ENCODE data around the gene NRIP1.
A peak's percentile ranks its signal among the peaks of the same experiment; 100 is the strongest.

The NRIP1 gene

DNA sequence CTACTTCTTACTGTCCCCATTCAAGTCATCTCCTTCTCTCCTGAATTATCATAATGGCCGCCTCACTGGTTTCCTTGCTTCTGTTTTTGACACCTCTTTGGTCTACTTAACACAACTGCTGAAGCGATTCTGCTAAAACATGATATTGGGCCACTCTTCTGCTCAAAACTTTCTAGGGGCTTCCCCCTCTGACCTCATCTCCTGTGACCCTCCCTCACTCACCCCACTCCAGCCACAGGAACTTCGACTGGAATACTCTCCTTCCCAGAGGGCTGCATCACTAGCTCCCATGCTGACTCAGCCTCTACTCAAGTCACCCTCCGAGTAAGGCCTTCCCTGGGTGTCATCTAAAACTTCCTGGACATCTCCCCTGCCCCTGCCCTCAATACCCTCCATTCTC, 35.7 kb downstream of the NRIP1 start:
- Histone ChIP-seq H3K4me3 (ENCODE audit: low read depth in 1 of 2, low read length in 1 of 2) (no peak overlapping the region), H3K9me3 (no peaks in the 10 kb centered on the region), H3K4me1 (ENCODE audit: control insufficient read depth in 1 of 2, insufficient read depth in 1 of 2, low read depth in 1 of 2, low read length in 1 of 2) (peaks cover 34 to 44% of the 10 kb centered on the region in 2 experiments), H3K36me3 (no peaks in the 10 kb centered on the region), H3K27ac (peak overlapping the region; percentile 76), H3K27me3 (no peaks in the 10 kb centered on the region)
- no peak for TF ChIP-seq CTCF (IDR thresholded peaks at IDR 0.05)

DNA sequence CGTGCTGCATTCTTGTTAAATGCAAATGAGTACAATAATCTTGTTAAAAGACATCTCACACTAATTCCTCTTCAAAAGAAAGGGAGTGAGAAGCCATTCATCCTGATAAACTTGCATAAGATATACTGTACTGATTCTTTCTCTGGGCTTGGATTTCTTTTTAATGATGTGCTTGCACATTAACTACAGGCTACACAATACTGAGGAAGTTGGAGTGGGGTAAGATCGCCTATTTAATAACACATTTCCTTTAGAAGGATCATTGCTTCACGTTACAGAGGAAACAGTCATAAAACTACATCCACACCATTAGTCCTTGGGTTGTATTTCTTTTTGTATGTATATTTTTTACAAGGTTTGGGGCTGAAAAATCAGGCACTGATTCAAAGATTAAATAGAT, 36.6 kb downstream of the NRIP1 start:
- Histone ChIP-seq H3K4me3 (ENCODE audit: low read depth in 1 of 2, low read length in 1 of 2) (peak overlapping the region in 1 of 2 experiments; percentile 4), H3K4me1 (ENCODE audit: control insufficient read depth in 1 of 2, insufficient read depth in 1 of 2, low read depth in 1 of 2, low read length in 1 of 2) (peaks cover 34 to 44% of the 10 kb centered on the region in 2 experiments), H3K9me3 (no peaks in the 10 kb centered on the region), H3K27me3 (no peaks in the 10 kb centered on the region), H3K27ac (peak overlapping the region; percentile 76), H3K36me3 (no peaks in the 10 kb centered on the region)
- no peak for TF ChIP-seq CTCF (IDR thresholded peaks at IDR 0.05)

GRCh38 chr21:15027056-15027455, 37.7 kb downstream of the NRIP1 start:
- TF ChIP-seq CTCF (IDR thresholded peaks at IDR 0.05): no peak
- Histone ChIP-seq H3K27ac (peak overlapping the region; percentile 76), H3K9me3 (no peaks in the 10 kb centered on the region), H3K36me3 (no peaks in the 10 kb centered on the region), H3K27me3 (no peaks in the 10 kb centered on the region), H3K4me3 (ENCODE audit: low read depth in 1 of 2, low read length in 1 of 2) (no peak overlapping the region), H3K4me1 (ENCODE audit: control insufficient read depth in 1 of 2, insufficient read depth in 1 of 2, low read depth in 1 of 2, low read length in 1 of 2) (peaks cover 34 to 44% of the 10 kb centered on the region in 2 experiments)

DNA sequence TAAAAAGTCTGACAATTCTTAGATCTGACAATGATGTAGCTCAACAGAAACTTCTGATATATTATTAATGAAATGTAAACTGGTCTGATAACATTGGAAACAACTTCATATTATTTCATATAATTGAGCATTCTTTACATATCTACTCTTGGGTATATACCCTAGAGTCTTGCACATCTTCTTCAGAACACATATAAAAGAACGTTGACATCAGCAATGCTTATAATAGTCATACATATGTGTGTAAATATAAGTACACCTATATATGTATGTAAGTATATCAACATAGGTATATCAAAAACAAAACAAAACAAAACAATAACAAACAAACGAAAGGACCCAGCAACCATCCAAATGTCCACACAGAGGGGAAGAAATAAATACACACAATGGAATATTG, 38.4 kb downstream of the NRIP1 start:
- no peaks in the 10 kb centered on the region for H3K36me3 ChIP-seq
- H3K4me1 ChIP-seq (ENCODE audit: control insufficient read depth in 1 of 2, insufficient read depth in 1 of 2, low read depth in 1 of 2, low read length in 1 of 2): peaks cover 34 to 44% of the 10 kb centered on the region in 2 experiments
- H3K27me3 ChIP-seq: no peaks in the 10 kb centered on the region
- TF ChIP-seq CTCF (IDR thresholded peaks at IDR 0.05): no peak
- H3K27ac ChIP-seq: peak overlapping the region; percentile 76
- no peak overlapping the region for H3K4me3 ChIP-seq (ENCODE audit: low read depth in 1 of 2, low read length in 1 of 2)
- no peaks in the 10 kb centered on the region for H3K9me3 ChIP-seq

GRCh38 chr21:15023776-15024175, 41.0 kb downstream of the NRIP1 start:
- Histone ChIP-seq H3K9me3 (no peaks in the 10 kb centered on the region), H3K4me1 (ENCODE audit: control insufficient read depth in 1 of 2, insufficient read depth in 1 of 2, low read depth in 1 of 2, low read length in 1 of 2) (peaks cover 23 to 26% of the 10 kb centered on the region in 2 experiments), H3K4me3 (ENCODE audit: low read depth in 1 of 2, low read length in 1 of 2) (no peak overlapping the region), H3K27ac (no peak overlapping the region), H3K27me3 (no peaks in the 10 kb centered on the region), H3K36me3 (no peaks in the 10 kb centered on the region)
- no peak for TF ChIP-seq CTCF (IDR thresholded peaks at IDR 0.05)
